ENCODE data around the gene MARCO.

GRCh38 chr2:118909191-118909590, 32.8 kb upstream of the MARCO start:
- TF ChIP-seq POLR2A (IDR thresholded peaks at IDR 0.05) = no peak
- TF ChIP-seq CTCF (IDR thresholded peaks at IDR 0.05) = no peak
